ENCODE data around the gene MMAB.

DNA sequence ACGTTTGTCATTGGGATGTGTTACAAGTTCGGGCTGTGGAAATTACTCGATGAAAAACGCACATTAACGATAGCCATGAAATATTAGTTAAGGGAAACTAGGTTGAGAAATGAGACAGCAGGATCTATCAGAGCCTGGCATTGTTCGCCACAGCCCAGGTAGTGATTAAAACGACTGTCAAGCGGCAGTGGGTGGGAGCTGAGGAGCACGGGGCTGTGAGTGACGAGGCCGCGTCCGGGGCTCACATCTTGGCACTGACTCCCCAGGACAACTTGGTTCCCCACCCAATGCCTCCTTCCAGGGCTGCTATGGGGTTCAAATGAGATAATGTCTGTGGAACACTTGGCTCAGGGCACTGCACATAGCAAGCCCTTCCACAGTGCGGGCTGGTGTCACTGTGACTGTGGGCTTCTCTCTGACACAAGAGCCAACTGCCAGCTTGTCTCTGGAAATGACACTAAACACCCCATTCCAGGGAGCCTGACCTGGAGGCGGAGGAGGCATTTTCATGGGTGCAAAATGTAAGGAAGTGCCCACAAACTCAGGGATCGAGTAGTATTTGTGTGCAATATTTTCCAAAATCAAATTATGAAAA lies 19.3 kb downstream of the MMAB start:
- TF ChIP-seq CTCF (IDR thresholded peaks at IDR 0.05) (no peak), POLR2A (IDR thresholded peaks at IDR 0.05) (no peak), POLR2AphosphoS5 (IDR thresholded peaks at IDR 0.05) (no peak)
